Keratinocyte (primary cell): ENCODE results near the gene CDYL. TPM values are rescaled to one million over a fixed set of nuclear protein-coding genes. Genes with fewer than 3 reads are reported as not detected.

Experiments used
- DNase-seq: peaks from one replicate; pipeline ENCODE4 v3.0.0-alpha.2; 2011; ENCODE audit warnings: low read depth, missing footprints, low spot score
- FAIRE-seq: peaks from 2 replicates; lab custom pipeline; 2011; peaks lifted over from hg19 to GRCh38; lab: Jason Lieb, UNC
- H2AFZ ChIP-seq: 2 replicates; pipeline ENCODE4 v1.6.0; 2012; ENCODE audit warnings: low read length, control low read depth, inconsistent platforms; ENCODE audit not compliant: control insufficient read depth
- H3K27ac ChIP-seq: 2 replicates; pipeline ENCODE4 v1.5.1; 2011; ENCODE audit warnings: low read length; ENCODE audit not compliant: control insufficient read depth, insufficient read depth
- H3K27me3 ChIP-seq: 3 replicates; pipeline ENCODE4 v1.6.0; 2011; ENCODE audit warnings: low read length; ENCODE audit not compliant: control insufficient read depth, insufficient read depth; ENCODE audit errors: extremely low read depth
- H3K36me3 ChIP-seq, 2 experiments: 2 replicates in 1 of 2; 3 replicates in 1 of 2; pipeline ENCODE4 v1.5.1; 2011; ENCODE audit warnings: low read length in 2 of 2, mild to moderate bottlenecking in 1 of 2; ENCODE audit not compliant: control insufficient read depth in 2 of 2, insufficient read depth in 2 of 2; ENCODE audit errors: extremely low read depth in 1 of 2
- H3K4me1 ChIP-seq: 3 replicates; pipeline ENCODE4 v1.5.1; 2011; ENCODE audit warnings: low read length; ENCODE audit not compliant: control insufficient read depth, insufficient read depth; ENCODE audit errors: extremely low read depth
- H3K4me2 ChIP-seq: 3 replicates; pipeline ENCODE4 v1.6.0; 2011; ENCODE audit warnings: low read depth, low read length; ENCODE audit not compliant: control insufficient read depth, insufficient read depth; ENCODE audit errors: extremely low read depth
- H3K4me3 ChIP-seq, 3 experiments: fragments of 200-600 bp in 1 of 3; sonication (generic) in 1 of 3; 2 replicates in 2 of 3; 3 replicates in 1 of 3; pipeline ENCODE4 v1.5.1; 2011 to 2016; ENCODE audit warnings: low read length in 3 of 3, mild to moderate bottlenecking in 3 of 3, control low read depth in 2 of 3, inconsistent platforms in 1 of 3, low read depth in 1 of 3, mixed read lengths in 1 of 3, mixed run types in 1 of 3, moderate library complexity in 1 of 3; ENCODE audit not compliant: control insufficient read depth in 2 of 3, insufficient read depth in 2 of 3; ENCODE audit errors: extremely low read depth in 1 of 3
- H3K79me2 ChIP-seq: 2 replicates; pipeline ENCODE4 v1.6.0; 2012; ENCODE audit warnings: low read length; ENCODE audit not compliant: control insufficient read depth, insufficient read depth
- H3K9ac ChIP-seq: 3 replicates; pipeline ENCODE4 v1.6.0; 2011; ENCODE audit warnings: low read length; ENCODE audit not compliant: control insufficient read depth, insufficient read depth; ENCODE audit errors: extremely low read depth
- H3K9me1 ChIP-seq: 3 replicates; pipeline ENCODE4 v1.6.0; 2011; ENCODE audit warnings: low read length; ENCODE audit not compliant: control insufficient read depth, insufficient read depth; ENCODE audit errors: extremely low read depth
- H3K9me3 ChIP-seq: 2 replicates; pipeline ENCODE4 v1.5.1; 2012; ENCODE audit warnings: low read depth, low read length; ENCODE audit not compliant: control insufficient read depth
- H4K20me1 ChIP-seq: 3 replicates; pipeline ENCODE4 v1.6.0; 2011; ENCODE audit warnings: low read length; ENCODE audit not compliant: control insufficient read depth, insufficient read depth; ENCODE audit errors: extremely low read depth
- CTCF ChIP-seq, 3 experiments: IDR thresholded peaks in 1 of 3; conservative IDR thresholded peaks in 1 of 3; optimal IDR thresholded peaks in 1 of 3; 2 replicates in 2 of 3; 3 replicates in 1 of 3; pipeline versions ENCODE3 to v1.5.1; 2011; ENCODE audit warnings: low read length in 3 of 3, mild to moderate bottlenecking in 3 of 3, moderate library complexity in 2 of 3, control low read depth in 1 of 3, inconsistent platforms in 1 of 3; ENCODE audit not compliant: insufficient read depth in 2 of 3; ENCODE audit errors: extremely low read depth in 1 of 3
- EZH2 ChIP-seq: IDR thresholded peaks from one replicate; pipeline ENCODE4 v1.6.1; 2012; ENCODE audit warnings: inconsistent platforms, mild to moderate bottlenecking, low read length, moderate library complexity
- dilution Hi-C: fragments of 300-500 bp; cut with MboI; formaldehyde crosslinking; loops from one replicate; pipeline ENCODE4 v1.7.0; 2020; ENCODE audit warnings: low sequenced_read_pairs; ENCODE audit not compliant: extremely low pct_ligation_motif_present
- polyA plus RNA-seq, 5 experiments: library from polyadenylated mRNA; depleted of rRNA in 3 of 5; stranded (reverse) in 3 of 5; stranded (forward) in 1 of 5; unstranded in 1 of 5; fragments of >200 nt; gene quantifications; 1 replicate in 1 of 5; 2 replicates in 3 of 5; 3 replicates in 1 of 5; pipeline versions ENCODE4 v1.2.1 to v1.2.3, GENCODE V29; 2011 to 2012; ENCODE audit warnings: missing spikeins in 2 of 5, low read depth in 1 of 5, low replicate concordance in 1 of 5

CDYL gene
- polyA plus RNA-seq, 1 donor (not counting 4 experiments of a cell fraction or from before 2014, with no cell fraction given): 48.0 TPM

GRCh38 chr6:4774296-4774695 lies 1.9 kb upstream of the CDYL start:
- Histone ChIP-seq H2AFZ (no peak overlapping the region), H3K27ac (no peak overlapping the region)
- dilution Hi-C loops: no loop called here

GRCh38 chr6:4774715-4775493 lies 1.3 kb upstream of the CDYL start:
- TF ChIP-seq EZH2: peak; percentile 54
- no peak for TF ChIP-seq CTCF (optimal IDR thresholded peaks at IDR 0.05 in 1 of 3, IDR thresholded peaks at IDR 0.05 in 1 of 3, conservative IDR thresholded peaks at IDR 0.05 in 1 of 3; ENCODE audit: extremely low read depth in 1 of 3, insufficient read depth in 2 of 3, low read length in 3 of 3)
- H3K36me3 ChIP-seq: no peaks in the 10 kb centered on the region
- H2AFZ ChIP-seq: peak overlapping the region; percentile 18
- H3K4me3 ChIP-seq: peak overlapping the region; percentile 33 to 61 (median 33)
- H3K27ac ChIP-seq: peak overlapping the region; percentile 23
- H3K9me3 ChIP-seq: peaks cover 2% of the 10 kb centered on the region
- H3K9me1 ChIP-seq: no peaks in the 10 kb centered on the region
- dilution Hi-C loops: no loop called here
- H3K4me2 ChIP-seq: peak overlapping the region; percentile 65
- DNase-seq (no peak), FAIRE-seq (no peak)
- H3K79me2 ChIP-seq: peaks cover 29% of the 10 kb centered on the region
- no peaks in the 10 kb centered on the region for H3K4me1 ChIP-seq
- peaks cover 4% of the 10 kb centered on the region for H4K20me1 ChIP-seq
- no peaks in the 10 kb centered on the region for H3K27me3 ChIP-seq
- H3K9ac ChIP-seq: peak overlapping the region; percentile 62

More at GRCh38 chr6:4774296-4774695, 1.9 kb upstream of the CDYL start:
- TF ChIP-seq EZH2 (no peak), CTCF (optimal IDR thresholded peaks at IDR 0.05 in 1 of 3, IDR thresholded peaks at IDR 0.05 in 1 of 3, conservative IDR thresholded peaks at IDR 0.05 in 1 of 3; ENCODE audit: extremely low read depth in 1 of 3, insufficient read depth in 2 of 3, low read length in 3 of 3) (no peak)
- peaks cover 4% of the 10 kb centered on the region for H4K20me1 ChIP-seq
- H3K4me3 ChIP-seq: no peak overlapping the region
- DNase-seq (no peak), FAIRE-seq (no peak)
- H3K27me3 ChIP-seq: no peaks in the 10 kb centered on the region
- no peak overlapping the region for H3K9ac ChIP-seq
- H3K79me2 ChIP-seq: peaks cover 23% of the 10 kb centered on the region
- H3K4me2 ChIP-seq: peak overlapping the region; percentile 65
- H3K4me1 ChIP-seq: no peaks in the 10 kb centered on the region
- H3K9me1 ChIP-seq: no peaks in the 10 kb centered on the region
- no peaks in the 10 kb centered on the region for H3K36me3 ChIP-seq
- H3K9me3 ChIP-seq: peaks cover 2% of the 10 kb centered on the region
